Kidney glomerular epithelial cell (primary cell): ENCODE measurements around the gene ARRB1.
"Not testable (repeated sequence)": the region's sequence is repeated elsewhere in the genome, so short reads cannot be mapped to it uniquely, and the experiment has no call there.

Experiments used
- DNase-seq: peaks from one replicate; lab custom pipeline; 2025; lab: John Stamatoyannopoulos, UW

ARRB1 gene

DNA sequence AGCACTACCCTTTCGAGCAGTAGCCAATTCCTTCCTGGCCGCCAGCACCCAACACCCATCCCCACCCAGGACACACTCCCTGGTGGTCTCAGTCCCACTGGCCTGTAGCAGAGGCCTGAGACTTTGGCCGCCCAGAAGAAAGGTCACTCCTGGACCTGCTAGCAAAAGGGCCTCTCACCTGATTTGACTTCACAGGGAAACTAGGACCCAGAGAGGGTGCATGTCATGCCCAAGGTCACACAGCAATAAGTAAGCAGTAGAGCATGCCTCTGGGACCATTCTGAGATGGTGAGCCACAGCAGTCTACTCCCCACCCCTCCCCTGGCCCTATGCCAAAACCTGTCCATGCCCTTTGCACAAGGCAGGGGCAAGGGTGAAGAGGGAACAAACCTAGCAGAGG, 7.3 kb downstream of the ARRB1 start:
- DNase-seq: no peak

DNA sequence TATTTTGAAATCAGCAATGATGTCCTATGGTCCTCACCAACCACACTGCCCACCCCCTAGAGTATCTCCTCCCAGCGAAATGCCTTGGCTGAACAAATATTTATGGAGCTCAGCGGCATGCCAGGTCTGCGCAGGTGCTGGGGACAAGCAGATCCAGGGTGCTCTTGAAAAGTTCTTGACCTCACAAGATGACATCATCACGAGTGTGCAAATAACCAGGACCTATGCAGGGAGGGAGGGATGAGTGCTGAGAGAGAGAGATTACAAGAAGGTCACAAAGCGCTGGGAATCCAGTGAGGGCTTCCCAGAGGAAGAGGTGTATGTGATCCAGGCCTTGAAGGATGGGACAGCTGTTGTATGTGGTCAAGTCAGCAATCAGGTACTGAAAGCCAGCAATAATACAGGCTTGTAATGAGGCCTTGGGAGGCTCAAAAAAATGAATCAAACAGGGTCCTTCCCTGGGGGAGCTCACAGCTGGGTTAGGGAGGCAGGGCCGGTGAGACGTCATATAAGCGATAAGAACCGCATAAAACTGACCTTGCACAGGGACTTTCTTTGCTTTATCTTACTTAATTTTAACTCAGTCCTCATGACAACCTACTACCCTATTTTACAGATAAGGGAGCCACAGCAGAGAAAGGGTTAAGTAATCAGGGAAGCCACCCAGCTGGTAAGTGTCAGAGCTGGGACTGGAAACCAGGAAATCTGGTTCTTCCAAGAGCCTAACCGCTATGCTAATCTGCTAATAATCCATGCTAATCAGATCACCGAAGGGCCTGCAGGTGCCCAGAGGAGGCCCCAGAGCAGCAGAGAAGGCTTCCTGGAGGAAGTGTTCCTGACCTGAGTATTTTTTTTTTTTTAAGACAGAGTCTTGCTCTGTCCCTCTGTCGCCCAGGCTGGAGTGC, 8.2 kb downstream of the ARRB1 start:
- no peak for DNase-seq

DNA sequence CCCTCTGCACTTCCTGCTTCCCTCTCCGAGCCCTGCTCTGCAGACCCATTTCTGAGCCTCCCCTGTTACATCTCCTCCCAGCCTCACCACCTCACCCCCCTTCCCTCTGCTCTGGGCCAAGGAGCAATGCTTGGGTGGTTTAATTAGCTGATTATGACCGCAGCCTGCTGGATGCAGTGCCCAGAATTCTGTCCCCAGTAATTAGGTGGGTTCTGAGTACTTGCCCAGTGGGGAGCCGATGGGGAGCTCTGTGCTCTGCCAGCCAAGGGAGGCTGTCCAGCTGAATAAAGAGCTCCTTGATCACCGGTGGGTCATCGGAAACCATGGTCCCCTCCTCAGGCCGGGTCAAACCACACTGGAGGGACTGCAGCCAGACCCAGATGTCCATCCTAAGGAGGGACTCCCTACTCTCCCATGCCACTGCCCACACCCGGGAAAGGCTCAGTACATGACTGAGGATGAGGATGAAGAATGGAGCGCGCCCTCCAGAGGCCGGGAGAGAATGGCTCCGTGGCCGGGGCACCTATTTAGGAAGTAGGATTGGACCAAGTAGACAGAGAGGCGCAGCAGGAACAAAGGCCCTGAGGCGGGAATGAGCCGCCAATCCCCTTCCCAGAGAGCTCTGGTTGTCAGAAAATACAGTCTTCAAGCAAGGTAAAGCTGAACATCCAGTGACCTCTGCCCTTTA, 9.1 kb downstream of the ARRB1 start:
- no peak for DNase-seq

DNA sequence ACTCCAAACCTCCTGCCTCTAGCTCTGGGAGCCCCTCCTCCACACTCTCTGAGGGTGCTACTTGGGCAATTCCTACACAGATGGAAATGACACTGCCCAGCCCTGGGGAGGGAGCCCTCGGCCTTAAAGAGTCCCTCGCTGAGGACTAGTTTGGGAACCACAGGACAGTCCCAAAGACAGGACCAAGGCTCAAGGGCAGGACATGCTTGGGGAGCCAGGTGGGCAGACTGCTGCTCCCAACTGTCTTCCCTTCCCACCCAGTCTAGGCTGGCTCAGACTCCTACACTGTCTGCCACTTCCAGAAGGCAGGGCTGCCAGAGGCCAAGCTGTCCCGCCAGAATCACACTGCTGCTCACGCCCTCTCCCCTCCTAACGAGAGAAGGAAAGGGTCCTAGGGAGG, 9.8 kb downstream of the ARRB1 start:
- DNase-seq: no peak

DNA sequence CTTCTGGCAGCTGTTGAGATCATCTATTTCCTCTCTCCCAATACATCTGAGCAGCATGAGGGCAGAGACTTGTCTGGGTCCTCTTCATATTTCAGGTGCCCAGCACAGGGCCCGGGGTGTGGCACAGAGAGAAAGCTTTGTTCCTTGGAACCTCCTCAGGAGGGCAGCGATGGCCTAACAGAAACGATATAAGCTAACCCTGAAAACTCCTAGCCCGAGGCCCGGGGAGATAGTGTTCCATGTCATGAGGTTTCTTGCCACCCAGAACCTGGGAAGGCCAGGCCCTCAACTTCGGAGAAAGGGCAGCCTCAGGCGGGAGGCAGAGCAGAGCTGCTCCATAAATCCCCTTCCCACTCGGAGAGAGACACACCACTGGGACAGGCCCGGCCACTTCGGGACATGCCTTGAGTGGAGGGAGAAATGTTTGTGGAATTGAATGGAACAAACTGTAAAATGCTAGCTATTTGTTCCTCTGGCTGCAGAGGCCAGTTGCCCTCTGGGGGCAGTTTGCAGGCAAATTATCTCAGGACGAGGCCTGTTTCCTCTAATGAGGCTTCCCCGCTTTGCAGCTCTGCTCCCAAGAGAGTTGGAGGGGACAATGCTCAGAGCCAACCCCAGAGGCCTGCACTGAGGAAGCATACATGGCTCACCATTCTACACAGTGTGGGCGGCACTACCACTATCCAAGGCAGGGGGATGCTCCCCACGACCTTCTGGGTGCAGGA, 11.6 kb downstream of the ARRB1 start:
- DNase-seq: no peak

GRCh38 chr11:75338516-75339208, 12.8 kb downstream of the ARRB1 start:
- no peak for DNase-seq

GRCh38 chr11:75337195-75337654, 14.2 kb downstream of the ARRB1 start:
- peak; percentile 36 for DNase-seq

DNA sequence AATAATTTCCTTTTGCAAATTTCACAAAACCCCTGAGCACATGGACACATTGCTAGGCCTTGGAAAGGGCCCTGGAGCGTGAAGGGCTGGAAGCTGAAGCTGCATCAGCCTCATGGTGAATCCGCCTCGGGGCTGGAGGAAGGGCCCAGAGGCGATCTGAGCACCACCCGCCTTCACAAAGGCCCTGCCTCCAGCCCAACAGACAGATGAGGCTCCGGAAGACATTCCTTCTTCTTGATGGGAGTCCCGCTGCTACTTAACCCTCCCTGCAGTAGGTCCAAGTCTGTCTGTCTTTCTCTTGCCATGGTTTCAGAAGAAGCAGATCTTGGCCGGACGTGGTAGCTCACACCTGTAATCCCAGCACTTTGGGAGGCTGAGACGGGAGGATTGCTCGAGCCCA, 16.5 kb downstream of the ARRB1 start:
- no peak for DNase-seq

DNA sequence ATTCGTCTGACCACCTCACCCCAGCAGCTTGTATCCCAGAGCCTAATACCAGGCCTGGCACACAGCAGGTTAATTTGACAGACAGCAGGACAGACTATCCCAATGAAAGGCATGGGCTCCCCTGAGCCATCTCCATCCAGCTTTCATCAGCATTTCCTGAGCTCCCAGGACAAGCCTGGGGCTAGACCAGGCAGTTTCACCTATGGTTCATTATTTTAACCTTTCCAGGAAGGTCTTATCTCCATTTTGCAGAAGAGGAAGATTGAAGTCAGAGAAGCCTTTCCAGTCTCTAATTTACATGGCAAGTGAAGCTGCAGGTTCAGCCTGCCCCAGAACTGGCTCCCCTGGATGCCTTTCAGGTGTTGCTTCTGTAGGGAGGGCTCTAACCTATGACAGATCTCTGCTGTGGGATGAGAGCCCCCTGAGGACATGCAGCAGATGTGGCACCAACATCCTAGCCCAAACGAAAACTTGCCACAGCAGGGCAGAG, 17.0 kb downstream of the ARRB1 start:
- no peak for DNase-seq

DNA sequence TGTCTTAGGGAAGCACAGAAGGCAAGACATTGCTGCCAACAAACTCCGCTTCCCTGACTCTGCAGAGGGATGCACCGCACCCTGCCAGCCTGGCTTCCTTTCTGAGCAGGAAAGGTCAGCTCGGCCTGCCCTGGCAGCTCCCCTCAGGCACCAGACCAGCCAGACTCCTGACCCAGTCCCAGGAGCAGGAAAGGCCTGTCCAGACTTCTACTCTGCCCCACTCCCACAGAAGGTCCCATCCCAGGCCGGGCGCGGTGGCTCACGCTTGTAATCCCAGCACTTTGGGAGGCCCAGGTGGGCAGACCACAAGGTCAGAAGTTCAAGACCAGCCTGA, 17.7 kb downstream of the ARRB1 start:
- no peak for DNase-seq

DNA sequence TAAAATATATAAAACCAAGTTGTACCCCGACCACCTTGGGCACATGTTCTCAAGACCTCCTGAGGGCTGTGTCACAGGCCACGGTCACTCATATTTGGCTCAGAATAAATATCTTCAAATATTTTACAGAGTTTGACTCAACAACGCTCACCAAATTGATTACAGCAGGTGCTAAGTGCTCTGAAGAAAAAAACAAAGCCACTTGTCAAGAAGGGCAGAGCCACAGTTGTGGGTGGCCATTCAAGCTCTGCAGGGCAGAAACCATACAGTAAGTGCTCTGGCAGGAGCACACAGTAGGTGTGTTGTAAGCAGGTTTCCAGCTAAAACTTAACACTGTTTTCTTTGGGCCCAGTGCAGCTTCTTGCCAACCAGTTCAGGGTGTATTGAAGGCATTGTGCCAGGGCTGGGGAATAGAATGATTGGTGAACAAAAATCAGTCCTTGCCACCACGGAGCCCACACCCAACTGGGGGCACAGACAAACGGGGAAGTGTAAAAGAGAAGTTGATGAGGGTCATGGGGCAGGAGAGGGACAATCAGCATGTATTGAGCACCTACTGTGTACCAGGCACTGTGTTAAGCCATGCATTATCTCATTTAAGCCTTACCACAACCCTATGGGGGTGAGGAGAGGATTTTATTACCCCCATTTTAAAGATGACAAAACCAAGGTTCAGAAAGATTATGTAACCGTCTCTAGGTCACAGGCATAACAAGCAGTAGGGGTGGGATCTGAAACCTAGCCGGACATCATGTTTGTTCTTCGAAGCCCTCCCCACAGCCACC, 18.2 kb downstream of the ARRB1 start:
- DNase-seq: no peak

GRCh38 chr11:75331761-75332160, 19.7 kb downstream of the ARRB1 start:
- DNase-seq: not testable (repeated sequence)

DNA sequence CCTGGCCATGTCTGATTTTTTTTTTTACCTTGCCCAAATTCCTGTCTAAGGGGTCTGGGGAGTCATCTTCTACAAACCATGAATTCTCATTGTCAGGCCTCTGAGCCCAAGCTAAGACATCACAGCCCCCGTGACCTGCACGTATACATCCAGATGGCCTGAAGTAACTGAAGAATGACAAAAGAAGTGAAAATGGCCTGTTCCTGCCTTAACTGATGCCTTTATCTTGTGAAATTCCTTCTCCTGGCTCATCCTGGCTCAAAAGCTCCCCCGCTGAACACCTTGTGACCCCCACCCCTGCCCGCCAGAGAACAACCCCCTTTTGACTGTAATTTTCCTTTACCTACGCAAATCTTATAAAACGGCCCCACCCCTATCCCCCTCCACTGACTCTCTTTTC, 20.2 kb downstream of the ARRB1 start:
- not testable (repeated sequence) for DNase-seq

- DNase-seq: not testable (repeated sequence)
Observed at GRCh38 chr11:75330886-75331285, 20.6 kb downstream of the ARRB1 start.

DNA sequence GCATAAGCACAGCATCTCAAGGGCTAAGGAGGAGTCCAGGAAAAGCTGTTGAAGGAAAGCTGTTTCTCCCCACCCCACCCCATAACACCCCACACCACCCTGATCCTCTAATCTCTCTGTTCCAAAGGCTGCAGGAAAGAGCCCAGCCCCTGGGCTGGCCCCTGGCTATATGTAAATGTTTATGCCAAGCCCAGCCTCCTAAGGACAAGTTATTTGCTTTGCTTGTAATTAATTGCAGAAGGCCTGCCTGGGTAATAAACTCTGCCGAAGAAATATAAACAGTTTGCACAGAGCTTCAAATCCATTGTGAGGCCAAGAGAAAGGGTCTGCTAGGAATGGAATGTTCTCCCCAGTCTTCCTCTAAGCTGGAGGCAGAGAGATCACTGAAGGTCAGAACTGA, 21.2 kb downstream of the ARRB1 start:
- no peak for DNase-seq

DNA sequence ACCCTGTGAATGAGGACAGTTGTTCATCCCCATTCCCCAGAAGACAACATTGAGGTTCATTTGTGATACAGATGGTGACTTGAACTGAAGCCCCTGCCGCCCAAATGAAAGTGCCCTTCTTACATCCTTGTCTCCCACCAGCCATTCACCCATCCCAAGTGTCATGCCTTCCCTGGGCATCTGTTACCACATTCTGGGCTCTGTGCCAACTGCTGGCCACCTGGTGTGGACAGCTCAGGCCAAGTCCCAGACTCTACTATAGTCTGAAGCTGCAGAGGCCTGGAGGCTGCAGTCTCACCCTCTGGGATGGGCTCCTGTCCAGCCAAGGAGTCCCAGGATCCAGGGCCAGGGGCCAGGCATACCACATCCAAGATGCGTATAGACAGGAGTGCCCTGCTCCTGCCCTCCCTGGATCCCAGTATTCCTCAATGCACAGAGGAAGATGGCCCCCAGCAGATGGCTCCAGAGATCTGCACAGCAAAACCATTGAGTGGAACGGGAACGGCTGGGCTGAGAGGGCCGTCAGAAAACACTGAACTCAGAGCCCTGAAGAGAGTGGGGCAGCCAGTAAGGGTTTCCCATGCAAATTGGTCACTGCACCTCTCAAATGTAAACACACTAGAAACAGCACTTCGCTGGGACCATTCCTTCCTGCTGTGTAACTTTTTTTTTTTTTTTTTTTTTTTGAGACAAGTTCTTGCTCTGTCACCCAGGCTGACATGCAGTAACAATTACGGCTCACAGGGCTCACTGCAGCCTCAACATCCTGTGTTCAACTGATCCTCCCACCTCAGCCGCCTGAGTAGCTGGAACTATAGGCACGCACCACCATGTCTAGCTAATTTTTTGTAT, 22.8 kb downstream of the ARRB1 start:
- DNase-seq: peak; percentile 66

DNA sequence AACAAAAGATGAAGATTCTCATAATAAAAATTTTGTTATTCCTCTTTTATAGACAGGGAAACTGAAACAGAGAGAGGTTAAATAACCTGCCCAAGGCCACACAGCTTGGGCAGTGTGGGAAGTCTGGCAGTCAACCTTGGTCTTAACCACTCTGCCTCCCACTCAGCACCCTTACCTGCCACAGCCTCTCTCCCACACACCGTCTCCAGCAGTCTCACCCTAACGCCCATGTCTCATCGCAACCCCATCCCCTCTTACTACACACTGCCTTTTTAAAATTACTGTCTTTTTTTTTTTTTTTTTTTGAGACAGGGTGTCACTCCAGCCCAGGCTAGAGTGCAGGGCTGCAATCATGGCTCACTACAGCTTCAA, 25.0 kb downstream of the ARRB1 start:
- DNase-seq: peak; percentile 51

- DNase-seq: peak; percentile 51
Observed at GRCh38 chr11:75325713-75326438, 25.6 kb downstream of the ARRB1 start.

GRCh38 chr11:75324740-75325139, 26.7 kb downstream of the ARRB1 start:
- DNase-seq: no peak

DNA sequence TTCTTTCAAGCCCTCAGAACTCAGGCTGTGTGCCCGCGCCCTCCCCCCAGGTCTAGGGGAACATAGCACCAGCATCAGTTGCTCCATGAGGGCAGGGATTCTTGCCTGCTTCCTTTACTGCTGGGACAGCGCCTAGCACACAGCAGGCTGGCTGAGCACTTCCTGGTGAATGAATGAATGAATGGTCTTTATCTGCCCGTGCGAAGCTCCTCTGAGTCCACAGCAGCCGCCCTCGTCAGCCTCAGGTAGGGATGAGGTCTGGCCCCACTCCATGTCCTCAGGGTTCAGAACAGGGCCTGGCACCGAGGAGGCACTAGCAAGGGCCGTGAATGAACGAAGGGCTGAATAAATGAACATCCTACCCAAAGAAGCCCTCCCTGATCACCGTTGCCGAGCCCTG, 27.3 kb downstream of the ARRB1 start:
- DNase-seq: no peak
